NT2/D1 (cell line): ENCODE data around the gene NEK3.

Experiments used
- YY1 ChIP-seq: IDR thresholded peaks from 2 replicates; pipeline ENCODE4 v1.6.1; 2011; ENCODE audit not compliant: insufficient read length, insufficient read depth
- ZNF274 ChIP-seq: IDR thresholded peaks from 2 replicates; pipeline ENCODE4 v1.6.1; 2011; ENCODE audit warnings: mild to moderate bottlenecking, low read depth, low read length

DNA sequence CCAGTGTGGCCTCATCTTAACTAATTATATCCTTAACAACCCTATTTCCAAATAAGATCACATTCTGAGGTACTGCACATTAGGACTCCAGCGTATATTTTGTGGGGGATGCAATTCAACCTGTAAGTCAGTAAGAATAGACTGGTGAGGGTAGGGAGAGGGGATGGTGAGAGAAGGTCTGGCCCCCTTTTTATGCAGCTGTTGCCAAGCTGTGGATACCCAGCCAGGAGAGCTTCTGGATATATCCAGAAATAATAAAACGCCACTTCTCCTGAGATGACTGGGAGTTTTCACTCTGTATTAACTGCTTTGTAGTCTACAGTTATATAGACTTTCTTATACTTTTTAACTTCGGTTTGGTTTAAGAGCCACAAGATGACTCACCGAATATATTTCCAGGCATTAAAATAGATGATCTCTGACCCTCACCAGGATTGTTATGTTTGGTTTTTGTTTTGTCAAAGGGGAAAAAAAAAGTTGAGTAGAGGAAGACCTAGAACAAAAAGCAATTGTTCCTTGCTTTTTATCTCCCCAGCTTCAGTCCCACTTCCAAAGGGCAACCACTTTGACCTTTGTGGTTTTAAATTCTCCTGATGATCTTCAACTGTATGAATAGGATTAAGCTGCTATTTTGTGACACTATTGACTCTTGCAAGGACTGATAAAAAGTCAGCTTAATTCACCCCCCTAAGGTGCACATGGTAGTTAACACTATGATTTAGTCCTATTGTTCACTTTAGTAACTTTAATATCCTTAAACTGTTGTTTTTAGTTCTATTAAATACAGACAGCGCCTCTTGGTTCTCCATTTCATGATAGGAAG lies 3.1 kb upstream of the NEK3 start:
- TF ChIP-seq ZNF274: no peak
- TF ChIP-seq YY1: no peak
